ENCODE measurements around the gene GNGT2.

DNA sequence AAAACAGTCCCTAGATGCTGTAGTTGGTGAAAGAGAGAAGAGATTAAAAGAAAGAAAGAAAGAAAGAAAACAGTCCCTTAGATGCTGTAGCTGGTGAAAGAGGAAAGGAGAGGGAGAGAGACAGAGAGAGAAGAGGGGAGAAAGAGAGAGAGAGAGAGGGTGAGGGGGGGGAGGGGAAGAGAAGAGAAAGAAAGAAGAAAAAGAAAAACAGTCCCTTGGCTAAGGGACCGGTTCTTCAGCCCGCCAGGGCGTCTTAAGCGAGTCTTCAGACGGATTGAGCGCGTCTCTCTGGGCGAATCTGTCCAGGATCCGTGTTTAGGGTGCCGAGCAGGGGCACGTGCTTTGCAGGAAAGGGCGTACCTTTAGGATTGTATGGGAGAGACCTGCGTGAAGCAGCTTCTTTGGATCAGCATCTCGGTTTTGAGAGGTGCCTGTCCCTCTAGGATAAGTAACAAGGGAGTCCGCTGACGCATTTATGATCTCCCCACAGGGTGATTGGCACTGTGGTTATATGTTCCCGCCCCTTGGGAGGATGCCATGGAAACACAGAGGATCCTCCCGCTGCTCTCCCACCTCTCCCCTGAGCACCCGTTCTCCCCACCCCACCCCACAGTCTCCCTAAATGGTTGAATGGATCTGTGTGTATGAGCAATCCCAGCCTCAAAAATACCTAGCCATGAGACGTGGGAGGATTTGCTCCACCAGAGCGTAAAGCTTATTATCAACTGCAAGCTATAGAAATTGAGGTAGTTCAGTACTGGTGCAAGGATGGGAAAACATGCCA, 16.7 kb downstream of the GNGT2 start:
- TF ChIP-seq, protein P1, sequence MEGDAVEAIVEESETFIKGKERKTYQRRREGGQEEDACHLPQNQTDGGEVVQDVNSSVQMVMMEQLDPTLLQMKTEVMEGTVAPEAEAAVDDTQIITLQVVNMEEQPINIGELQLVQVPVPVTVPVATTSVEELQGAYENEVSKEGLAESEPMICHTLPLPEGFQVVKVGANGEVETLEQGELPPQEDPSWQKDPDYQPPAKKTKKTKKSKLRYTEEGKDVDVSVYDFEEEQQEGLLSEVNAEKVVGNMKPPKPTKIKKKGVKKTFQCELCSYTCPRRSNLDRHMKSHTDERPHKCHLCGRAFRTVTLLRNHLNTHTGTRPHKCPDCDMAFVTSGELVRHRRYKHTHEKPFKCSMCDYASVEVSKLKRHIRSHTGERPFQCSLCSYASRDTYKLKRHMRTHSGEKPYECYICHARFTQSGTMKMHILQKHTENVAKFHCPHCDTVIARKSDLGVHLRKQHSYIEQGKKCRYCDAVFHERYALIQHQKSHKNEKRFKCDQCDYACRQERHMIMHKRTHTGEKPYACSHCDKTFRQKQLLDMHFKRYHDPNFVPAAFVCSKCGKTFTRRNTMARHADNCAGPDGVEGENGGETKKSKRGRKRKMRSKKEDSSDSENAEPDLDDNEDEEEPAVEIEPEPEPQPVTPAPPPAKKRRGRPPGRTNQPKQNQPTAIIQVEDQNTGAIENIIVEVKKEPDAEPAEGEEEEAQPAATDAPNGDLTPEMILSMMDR (IDR thresholded peaks at IDR 0.05; ENCODE audit: insufficient read depth, low read depth, low read length) = no peak
- TF ChIP-seq EZH2 (IDR thresholded peaks at IDR 0.05; ENCODE audit: insufficient read depth, low read length) = no peak

All from astrocyte (in vitro differentiated cells and primary cell).